K562 (cell line): ENCODE results near the gene CCDC88C. TPM values are rescaled to one million over a fixed set of nuclear protein-coding genes. Genes with fewer than 3 reads are reported as not detected.

Experiments
- ATAC-seq: fragments of 200-7000 bp; cut with Tn5 transposase; 3 replicates; pipeline ENCODE4 v1.9.1; 2020; ENCODE audit warnings: moderate library complexity
- BruUV-seq: library from RNA; stranded (reverse); fragments of 400-500 nt; replicated peaks from 2 replicates; lab custom pipeline; 2021; lab: Mats Ljungman, UMichigan
- CTCF ChIA-PET: fragments of 300-600 bp; formaldehyde crosslinking; extraction: SDS; loops from one replicate; lab custom pipeline; 2021; ENCODE audit warnings: low intra/inter-chr PET ratio; lab: Yijun Ruan, JAX
- POLR2A ChIA-PET: fragments of 300-600, 350-650 bp; sonication (Branson Sonifier 250); formaldehyde crosslinking; extraction: SDS; loops from one replicate; lab custom pipeline; 2021; ENCODE audit warnings: antibody characterized with exemption, inconsistent platforms; lab: Yijun Ruan, JAX
- DNase-seq, 4 experiments: peaks; one replicate each; pipeline versions ENCODE4 v3.0.0 to v3.0.0-alpha.2; 2011 to 2018; ENCODE audit warnings: low spot score in 3 of 4, mixed read lengths in 3 of 4; ENCODE audit errors: extremely low read depth in 1 of 4
- FAIRE-seq: peaks from 2 replicates; lab custom pipeline; 2011; peaks lifted over from hg19 to GRCh38; lab: Jason Lieb, UNC
- H2AFZ ChIP-seq: 2 replicates; pipeline ENCODE4 v1.6.0; 2011; ENCODE audit warnings: low read depth, low read length, control low read depth, inconsistent platforms
- H3K27ac ChIP-seq: fragments of 200-600 bp; 3 replicates; pipeline ENCODE4 v1.8.0; 2011; ENCODE audit warnings: low read depth, mild to moderate bottlenecking, control low read depth, inconsistent platforms, low read length, moderate library complexity, mixed read lengths; ENCODE audit errors: extremely low read depth
- H3K27me3 ChIP-seq, 2 experiments: fragments of 300-600 bp in 1 of 2; 2 replicates in 1 of 2; 3 replicates in 1 of 2; pipeline versions ENCODE4 v1.6.0 to v1.8.0; 2011; ENCODE audit warnings: inconsistent platforms in 2 of 2, low read length in 2 of 2, mild to moderate bottlenecking in 1 of 2, mixed read lengths in 1 of 2, moderate library complexity in 1 of 2; ENCODE audit not compliant: control insufficient read depth in 2 of 2, insufficient read depth in 2 of 2
- H3K36me3 ChIP-seq: fragments of 300-600 bp; 3 replicates; pipeline ENCODE4 v1.8.0; 2011; ENCODE audit warnings: mild to moderate bottlenecking, low read length, inconsistent platforms; ENCODE audit not compliant: control insufficient read depth, insufficient read depth
- H3K4me1 ChIP-seq, 2 experiments: fragments of 200-600 bp in 1 of 2; replicated peaks in 1 of 2; 2 replicates in 1 of 2; 3 replicates in 1 of 2; pipeline versions ENCODE4 v1.5.1 to v1.8.0; 2011; ENCODE audit warnings: inconsistent platforms in 2 of 2, low read length in 2 of 2, mild to moderate bottlenecking in 1 of 2, mixed read lengths in 1 of 2, moderate library complexity in 1 of 2; ENCODE audit not compliant: control insufficient read depth in 2 of 2, insufficient read depth in 2 of 2
- H3K4me2 ChIP-seq: 2 replicates; pipeline ENCODE4 v1.6.1; 2011; ENCODE audit warnings: low read length, control low read depth, inconsistent platforms, mixed read lengths; ENCODE audit not compliant: insufficient read depth
- H3K4me3 ChIP-seq: fragments of 200-600 bp; sonication (generic), shearing (Covaris generic); 2 replicates; pipeline ENCODE4 v1.5.1; 2016; ENCODE audit warnings: control low read depth, inconsistent platforms
- H3K79me2 ChIP-seq: fragments of 200-600 bp; 3 replicates; pipeline ENCODE4 v1.8.0; 2011; ENCODE audit warnings: low read length, inconsistent platforms; ENCODE audit not compliant: control insufficient read depth, insufficient read depth
- H3K9ac ChIP-seq, 2 experiments: 2 replicates each; pipeline versions ENCODE4 v1.6.0 to v1.6.1; 2011; ENCODE audit warnings: low read depth in 2 of 2, low read length in 2 of 2, control low read depth in 1 of 2, inconsistent platforms in 1 of 2, mild to moderate bottlenecking in 1 of 2, mixed read lengths in 1 of 2; ENCODE audit not compliant: insufficient read depth in 1 of 2
- H3K9me1 ChIP-seq: one replicate; pipeline ENCODE4 v1.6.0; 2011; ENCODE audit warnings: inconsistent platforms, mild to moderate bottlenecking, low read length, moderate library complexity; ENCODE audit not compliant: control insufficient read depth, insufficient read depth
- H3K9me3 ChIP-seq: replicated peaks from 2 replicates; pipeline ENCODE4 v1.5.1; 2011; ENCODE audit warnings: low read depth, low read length, inconsistent platforms; ENCODE audit not compliant: control insufficient read depth, insufficient read depth
- H4K20me1 ChIP-seq: replicated peaks from 2 replicates; pipeline ENCODE4 v1.6.1; 2011; ENCODE audit warnings: low read length, inconsistent platforms, mixed read lengths; ENCODE audit not compliant: control insufficient read depth, insufficient read depth
- ATF2 ChIP-seq: sonication (generic); formaldehyde crosslinking; IDR thresholded peaks from 2 replicates; pipeline ENCODE4 v1.8.1; 2022; ENCODE audit warnings: missing genetic modification reagents
- BCLAF1 ChIP-seq, 2 experiments: fragments of 450-650 bp in 1 of 2; IDR thresholded peaks; 2 replicates each; pipeline ENCODE4 v1.6.1; 2011 to 2017; ENCODE audit warnings: low read depth in 2 of 2, antibody characterized with exemption in 1 of 2, borderline replicate concordance in 1 of 2, low read length in 1 of 2, mild to moderate bottlenecking in 1 of 2, mixed read lengths in 1 of 2; ENCODE audit not compliant: control insufficient read depth in 1 of 2
- IRF2 ChIP-seq: sonication (generic); formaldehyde crosslinking; IDR thresholded peaks from 2 replicates; pipeline ENCODE4 v1.8.1; 2022; ENCODE audit warnings: mild to moderate bottlenecking, missing genetic modification reagents
- KDM2B ChIP-seq: fragments of 250-450 bp; sonication (Bioruptor Pico); IDR thresholded peaks from 2 replicates; pipeline ENCODE4 v1.8.0; 2021; ENCODE audit warnings: mild to moderate bottlenecking, moderate library complexity
- TAF15 ChIP-seq: fragments of 200-400 bp; formaldehyde crosslinking; IDR thresholded peaks from 2 replicates; pipeline ENCODE4 v1.6.1; 2017; ENCODE audit warnings: mild to moderate bottlenecking, low read depth, low read length, moderate library complexity
- THRB ChIP-seq: fragments of 450-650 bp; formaldehyde crosslinking; conservative IDR thresholded peaks from 2 replicates; pipeline ENCODE4 v1.4.0; 2022; ENCODE audit warnings: mild to moderate bottlenecking, missing genetic modification characterization
- USF2 ChIP-seq: sonication (generic); formaldehyde crosslinking; IDR thresholded peaks from 2 replicates; pipeline ENCODE4 v1.5.0; 2020; ENCODE audit warnings: missing genetic modification reagents
- ZNF24 ChIP-seq: fragments of 450-650 bp; IDR thresholded peaks from 2 replicates; pipeline ENCODE4 v1.6.1; 2016
- ZNF518B ChIP-seq: fragments of 250-450 bp; sonication (Bioruptor Pico); IDR thresholded peaks from 2 replicates; pipeline ENCODE4 v1.5.0; 2021; ENCODE audit warnings: mild to moderate bottlenecking, moderate library complexity
- ZNF586 ChIP-seq: fragments of 450-650 bp; formaldehyde crosslinking; conservative IDR thresholded peaks from 2 replicates; pipeline ENCODE4 v1.4.0; 2020; ENCODE audit warnings: mild to moderate bottlenecking, moderate library complexity
- WGBS: fragments of 100-300 bp; shearing (Covaris generic); methylation state at CpG from one replicate; pipeline ENCODE4 v1.1.6; 2016; ENCODE audit warnings: low coverage, mixed read lengths; ENCODE audit not compliant: insufficient coverage; ENCODE audit errors: missing lambda C conversion rate; 5-methylcytosine and 5-hydroxymethylcytosine counted together
- in situ Hi-C: fragments of 300-500 bp; cut with MboI; formaldehyde crosslinking; loops from 4 replicates; pipeline ENCODE4 v1.15.0; 2018; ENCODE audit warnings: inconsistent platforms, mixed read lengths
- intact Hi-C: fragments of 100-400 bp; cut with micrococcal nuclease; formaldehyde crosslinking; loops from 2 replicates; pipeline ENCODE4 v1.14.2; 2022
- polyA plus RNA-seq, 8 experiments: library from polyadenylated mRNA; depleted of rRNA in 4 of 8; stranded (reverse) in 5 of 8; unstranded in 3 of 8; fragments of >200 nt; fragmentation: Nextera tagmentation in 2 of 8; fragmentation: Illumina TruSeq in 1 of 8; extraction: Ambion mirVana in 2 of 8; extraction: Trizol in 1 of 8; gene quantifications; 2 replicates each; pipeline versions ENCODE4 v1.2.1 to v1.2.3, GENCODE V29; 2011 to 2014; ENCODE audit warnings: inconsistent platforms in 1 of 8, missing spikeins in 1 of 8
- total RNA-seq, 7 experiments: library from RNA; depleted of rRNA in 6 of 7; stranded (reverse); fragments of >200 nt in 6 of 7; fragmentation: Illumina TruSeq in 2 of 7; extraction: Trizol in 2 of 7; gene quantifications; 2 replicates each; pipeline versions ENCODE4 v1.2.1 to v1.2.3, GENCODE V29; 2011 to 2021; ENCODE audit warnings: low replicate concordance in 1 of 7

CCDC88C gene
- total and polyA plus RNA-seq, 9 of the 15 experiments (the other 6 are each of a cell fraction or from before 2014, with no cell fraction given), result 0.62 to 22.5 (median 10.7) TPM

GRCh38 chr14:91360490-91361232 is 57.0 kb downstream of the CCDC88C start:
- BruUV-seq, result no TSS peak
- H3K36me3 ChIP-seq, result peaks cover 6% of the 10 kb centered on the region; the same call in 1 of the 3 replicates
- H3K27ac ChIP-seq, result no peak overlapping the region
- peaks cover 11 to 17% of the 10 kb centered on the region in 2 experiments; a peak in 4 of 5 replicates for H3K4me1 ChIP-seq
- POLR2A ChIA-PET, result interaction anchor here (1.2 to 1.6 kb wide), 3 partner anchors 11 to 20 kb away, joined by 3 to 5 read pairs (median 3); no protein-coding TSS in a partner anchor
- no peaks in the 10 kb centered on the region for H3K27me3 ChIP-seq
- FAIRE-seq, result no peak
- H3K9ac ChIP-seq, result no peak overlapping the region
- DNase-seq, result no peak
- H4K20me1 ChIP-seq, result 0 out of 2 replicates have a peak, but pooled peaks cover 5% of the 10 kb centered on the region
- in situ Hi-C loops (no loop called here), intact Hi-C loops (loop anchor here (5.0 kb wide), 1 partner anchor 57 kb away; the partner anchor contains the start of gene CCDC88C)
- no peak overlapping the region for H3K4me3 ChIP-seq
- CTCF ChIA-PET, result no interaction called here
- H2AFZ ChIP-seq, result no peak overlapping the region
- no peaks in the 10 kb centered on the region for H3K9me1 ChIP-seq
- WGBS, result 73% methylated on average over 12 of the region's 17 CpGs
- no peak for ATAC-seq
- no peaks in the 10 kb centered on the region for H3K9me3 ChIP-seq
- H3K79me2 ChIP-seq, result peaks cover 14% of the 10 kb centered on the region
- no peak overlapping the region for H3K4me2 ChIP-seq
- TF ChIP-seq ZNF518B (CRISPR knock-in tag) (no peak), BCLAF1 (IDR thresholded peaks at IDR 0.05; ENCODE audit: borderline replicate concordance in 1 of 2, control insufficient read depth in 1 of 2, low read depth in 2 of 2, low read length in 1 of 2) (no peak), THRB (CRISPR knock-in tag) (no peak), ZNF24 (no peak), IRF2 (CRISPR knock-in tag) (no peak), TAF15 (no peak), KDM2B (no peak), ZNF586 (CRISPR knock-in tag) (no peak), USF2 (CRISPR knock-in tag) (no peak), ATF2 (CRISPR knock-in tag) (no peak)
